ENCODE results near the gene MAPRE2.

The MAPRE2 gene

DNA sequence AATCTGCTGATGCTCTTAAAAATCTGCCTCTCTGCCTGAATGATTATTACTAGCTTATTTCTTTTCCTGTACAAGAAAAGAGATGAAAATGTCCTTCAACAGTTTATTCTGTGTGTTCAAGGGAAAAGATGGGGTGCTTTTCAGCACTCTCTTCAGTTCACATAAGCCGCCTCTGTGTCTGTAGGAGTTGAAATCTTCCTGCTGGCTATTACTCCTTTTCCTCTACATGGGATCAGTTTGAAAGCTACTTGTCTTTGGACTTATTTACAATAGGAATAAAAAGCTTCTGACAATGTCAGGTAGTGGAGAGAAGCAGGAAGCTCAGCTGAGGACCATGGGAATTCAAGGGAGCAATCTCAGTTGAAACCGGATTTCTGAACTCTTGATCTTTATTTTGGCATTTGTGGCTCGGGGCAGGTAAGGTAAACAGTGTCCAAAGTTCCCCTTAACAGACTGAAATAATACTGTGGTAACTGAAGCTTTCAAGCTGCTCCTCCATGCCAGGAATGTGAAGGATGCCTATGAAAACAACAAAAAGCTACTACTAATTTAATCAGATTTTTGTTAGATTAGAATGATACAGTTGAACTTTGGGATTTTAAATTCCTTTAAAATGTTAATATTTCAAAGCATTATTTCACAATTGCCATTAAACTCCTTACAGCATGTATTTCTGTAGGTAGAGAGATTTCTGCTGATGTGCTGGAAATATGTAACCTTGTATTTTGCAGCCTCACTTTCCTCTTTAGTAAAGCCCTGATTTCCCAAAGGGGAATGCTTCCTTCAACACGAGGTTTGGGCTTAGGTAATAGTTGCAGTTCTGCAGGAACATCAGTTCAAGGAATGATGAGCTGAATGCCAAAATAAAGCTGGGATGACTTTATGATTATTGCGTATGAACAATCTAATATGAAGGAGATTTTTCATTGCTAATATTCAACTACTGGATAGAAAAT, 43.6 kb downstream of the MAPRE2 start:
- Mint-ChIP-seq H3K27ac (peak overlapping the region; percentile 53), H3K27me3 (no peaks in the 10 kb centered on the region), H3K36me3 (peaks cover 25% of the 10 kb centered on the region), H3K4me3 (no peak overlapping the region), H3K4me1 (peaks cover 25% of the 10 kb centered on the region), H3K9me3 (no peaks in the 10 kb centered on the region)
- DNase-seq (ENCODE audit: low spot score in 2 of 2), result no peak
- ATAC-seq (ENCODE audit: low read depth), result no peak

DNA sequence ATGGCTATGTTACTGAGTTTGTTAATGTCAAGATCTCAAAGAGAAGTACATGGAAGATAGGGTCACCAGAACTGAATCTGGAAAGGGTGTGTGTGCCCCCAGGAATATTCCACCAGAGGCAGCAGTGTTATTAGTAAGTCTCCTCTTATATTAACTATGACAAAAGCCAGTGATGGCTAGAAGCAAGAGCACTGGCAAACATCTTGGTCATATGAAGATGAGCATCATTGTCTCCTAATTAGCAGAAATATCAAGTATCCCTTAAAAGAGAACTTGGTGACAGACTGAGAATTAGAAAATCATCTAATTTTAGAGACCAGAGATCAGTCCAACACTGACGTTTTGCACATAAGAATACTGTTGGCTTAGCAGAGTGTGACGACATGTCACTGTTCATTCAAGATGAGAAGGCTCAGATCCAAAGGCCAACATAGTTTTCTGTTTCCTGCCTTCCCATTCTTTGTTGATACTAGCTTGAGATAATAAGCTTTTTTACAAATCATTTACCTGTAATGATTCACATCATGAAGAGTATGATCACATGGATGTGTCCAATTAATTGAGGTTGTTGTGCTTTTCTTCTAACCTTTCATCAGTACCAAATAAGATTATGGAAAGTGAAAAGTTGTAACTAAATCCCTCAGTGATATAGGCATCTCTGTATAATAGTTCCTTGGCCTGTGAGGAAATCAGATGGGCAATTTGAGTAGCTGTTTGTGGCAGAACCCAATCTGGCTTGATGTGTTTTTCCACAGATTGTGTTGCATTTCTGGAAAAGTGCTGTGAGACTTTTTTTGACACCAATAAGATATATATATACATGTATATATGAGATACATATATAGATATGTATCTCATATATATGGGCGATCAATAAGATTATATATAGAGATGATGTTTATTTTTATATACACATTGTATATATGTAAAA, 44.5 kb downstream of the MAPRE2 start:
- Mint-ChIP-seq H3K4me1 (peaks cover 28% of the 10 kb centered on the region), H3K27me3 (no peaks in the 10 kb centered on the region), H3K9me3 (no peaks in the 10 kb centered on the region), H3K4me3 (no peak overlapping the region), H3K36me3 (peaks cover 29% of the 10 kb centered on the region), H3K27ac (peak overlapping the region; percentile 25)
- DNase-seq (ENCODE audit: low spot score in 2 of 2), result no peak
- ATAC-seq (ENCODE audit: low read depth), result no peak

DNA sequence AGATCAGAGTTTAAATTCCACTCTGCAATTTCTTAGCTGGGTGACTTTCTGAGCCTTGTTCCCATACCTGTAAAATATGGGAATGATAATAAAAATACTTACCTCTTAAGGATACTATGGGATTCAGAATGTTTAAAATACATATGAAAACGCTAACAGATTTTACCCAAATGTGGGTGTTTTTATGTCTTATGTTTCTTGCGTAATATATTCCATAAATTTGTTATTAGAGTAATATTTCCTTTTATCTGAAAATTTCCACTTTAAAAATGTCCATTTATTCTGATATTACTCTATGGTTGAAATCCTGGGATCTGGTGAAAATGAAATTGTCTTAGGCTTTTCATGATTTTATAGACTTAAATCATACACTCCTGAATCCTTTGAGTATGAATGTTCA, 45.5 kb downstream of the MAPRE2 start:
- DNase-seq (ENCODE audit: low spot score in 2 of 2), result no peak
- H3K27me3 Mint-ChIP-seq, result no peaks in the 10 kb centered on the region
- peaks cover 24% of the 10 kb centered on the region for H3K36me3 Mint-ChIP-seq
- no peak overlapping the region for H3K4me3 Mint-ChIP-seq
- H3K27ac Mint-ChIP-seq, result peak overlapping the region; percentile 24
- no peaks in the 10 kb centered on the region for H3K9me3 Mint-ChIP-seq
- ATAC-seq (ENCODE audit: low read depth), result no peak
- H3K4me1 Mint-ChIP-seq, result peaks cover 25% of the 10 kb centered on the region

DNA sequence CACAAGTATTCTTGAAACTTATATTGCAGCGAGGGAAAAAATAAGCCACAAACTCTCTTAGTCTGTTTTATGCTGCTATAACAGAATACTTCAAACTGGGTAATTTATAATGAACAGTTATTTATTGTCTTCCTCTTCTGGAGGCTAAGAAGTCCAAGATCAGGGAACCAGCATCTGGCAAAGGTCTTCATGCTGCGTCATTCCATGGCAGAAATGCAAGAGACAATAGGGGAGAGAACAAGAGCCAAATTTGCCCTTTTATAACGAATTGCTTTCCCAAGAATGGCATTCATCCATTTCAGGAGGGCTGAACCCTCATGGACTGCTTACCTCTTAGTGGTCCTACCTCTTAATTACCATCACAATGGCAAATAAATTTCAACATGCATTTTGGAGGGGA, 46.5 kb downstream of the MAPRE2 start:
- Mint-ChIP-seq H3K36me3 (peaks cover 28% of the 10 kb centered on the region), H3K27ac (no peak overlapping the region), H3K27me3 (no peaks in the 10 kb centered on the region), H3K9me3 (no peaks in the 10 kb centered on the region), H3K4me3 (no peak overlapping the region), H3K4me1 (peaks cover 25% of the 10 kb centered on the region)
- DNase-seq (ENCODE audit: low spot score in 2 of 2) (no peak), ATAC-seq (ENCODE audit: low read depth) (no peak)

DNA sequence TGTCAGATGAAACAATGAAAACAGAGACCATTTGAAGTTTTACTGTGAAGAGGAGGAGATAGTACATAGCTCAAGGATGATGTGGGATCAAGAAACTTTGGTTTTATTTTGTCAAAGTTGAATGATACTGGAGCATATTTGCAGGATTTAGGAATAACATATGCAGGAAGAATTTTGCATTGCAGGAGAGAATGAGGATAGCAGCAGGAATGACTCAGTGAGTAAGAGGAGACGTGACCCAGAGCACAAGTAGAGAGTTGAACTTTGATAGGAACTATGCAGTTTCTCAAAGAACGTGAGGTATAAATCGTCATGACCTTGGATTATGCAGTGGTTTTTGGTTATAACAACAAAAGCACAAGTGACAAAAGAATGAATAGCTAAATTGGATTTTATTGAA, 47.7 kb downstream of the MAPRE2 start:
- no peak for DNase-seq (ENCODE audit: low spot score in 2 of 2)
- Mint-ChIP-seq H3K4me3 (no peak overlapping the region), H3K36me3 (peaks cover 28% of the 10 kb centered on the region), H3K27ac (no peak overlapping the region), H3K9me3 (no peaks in the 10 kb centered on the region), H3K4me1 (peaks cover 27% of the 10 kb centered on the region), H3K27me3 (no peaks in the 10 kb centered on the region)
- ATAC-seq (ENCODE audit: low read depth), result no peak

DNA sequence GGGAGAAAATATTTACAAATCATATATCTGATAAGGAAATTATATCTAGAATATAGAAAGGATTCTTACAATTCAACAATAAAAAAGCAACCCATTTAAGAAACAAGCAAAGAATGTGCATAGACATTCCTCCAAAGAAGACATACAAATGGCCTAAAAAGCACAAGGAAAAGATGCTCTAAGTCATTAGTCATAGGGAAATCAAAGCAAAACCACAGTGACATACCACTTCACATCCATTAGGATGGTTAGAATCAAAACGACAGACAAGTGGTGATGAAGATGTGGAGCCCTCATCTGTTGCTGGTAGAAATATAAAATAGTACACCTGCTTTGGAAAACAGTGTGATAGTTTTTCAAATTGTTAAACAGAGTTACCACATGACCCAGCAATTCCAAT, 48.2 kb downstream of the MAPRE2 start:
- H3K27ac Mint-ChIP-seq, result no peak overlapping the region
- no peaks in the 10 kb centered on the region for H3K27me3 Mint-ChIP-seq
- no peak for ATAC-seq (ENCODE audit: low read depth)
- peaks cover 27% of the 10 kb centered on the region for H3K4me1 Mint-ChIP-seq
- no peak overlapping the region for H3K4me3 Mint-ChIP-seq
- DNase-seq (ENCODE audit: low spot score in 2 of 2), result no peak
- H3K9me3 Mint-ChIP-seq, result no peaks in the 10 kb centered on the region
- peaks cover 28% of the 10 kb centered on the region for H3K36me3 Mint-ChIP-seq

DNA sequence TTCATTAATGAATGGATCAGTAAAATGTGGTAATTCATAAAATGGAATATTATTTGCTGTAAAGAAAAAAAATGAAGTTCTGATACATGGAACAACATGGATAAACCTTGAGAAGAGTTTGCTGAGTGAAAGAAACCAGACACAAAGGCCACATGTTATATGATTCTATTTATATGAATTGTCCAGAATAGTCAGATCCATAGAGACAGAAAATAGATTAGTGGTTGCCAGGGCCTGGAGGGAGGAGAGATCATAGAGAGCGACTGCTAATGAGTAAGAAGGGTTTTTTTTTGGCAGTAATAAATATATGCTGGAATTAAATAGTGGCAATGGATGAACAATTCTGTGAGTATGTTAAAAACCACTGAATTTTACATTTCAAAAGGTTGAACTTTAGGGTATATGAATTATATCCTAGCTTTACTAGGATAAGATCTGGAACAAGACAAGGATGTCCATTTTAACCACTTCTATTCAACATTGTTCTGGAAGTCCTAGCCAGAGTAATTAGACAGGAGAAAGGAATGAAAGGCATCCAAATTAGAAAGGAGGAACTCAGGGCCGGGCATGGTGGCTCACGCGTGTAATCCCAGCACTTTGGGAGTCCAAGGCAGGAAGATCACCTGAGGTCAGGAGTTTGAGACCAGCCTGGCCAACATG, 48.8 kb downstream of the MAPRE2 start:
- no peak overlapping the region for H3K4me3 Mint-ChIP-seq
- no peaks in the 10 kb centered on the region for H3K9me3 Mint-ChIP-seq
- H3K36me3 Mint-ChIP-seq, result peaks cover 25% of the 10 kb centered on the region
- no peak for DNase-seq (ENCODE audit: low spot score in 2 of 2)
- peak overlapping the region; percentile 9 for H3K27ac Mint-ChIP-seq
- H3K4me1 Mint-ChIP-seq, result peaks cover 24% of the 10 kb centered on the region
- no peaks in the 10 kb centered on the region for H3K27me3 Mint-ChIP-seq
- no peak for ATAC-seq (ENCODE audit: low read depth)

DNA sequence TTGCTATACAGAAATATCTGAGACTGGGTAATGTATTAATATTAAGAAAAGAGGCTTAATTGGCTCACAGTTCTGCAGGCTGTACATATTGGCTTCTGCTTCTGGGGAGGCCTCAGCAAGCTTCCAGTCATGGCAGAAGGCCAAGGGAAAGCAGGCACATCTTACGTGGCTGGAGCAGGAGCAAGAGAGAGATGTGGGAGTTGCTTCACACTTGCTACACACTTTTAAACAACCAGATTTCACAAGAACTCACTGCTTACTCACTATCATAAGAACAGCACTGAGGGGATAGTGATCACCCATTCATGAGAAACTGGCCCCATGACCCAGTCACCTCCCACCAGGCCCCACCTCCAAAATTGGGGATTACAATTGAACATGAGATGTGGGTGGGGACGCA, 50.6 kb downstream of the MAPRE2 start:
- Mint-ChIP-seq H3K9me3 (no peaks in the 10 kb centered on the region), H3K27ac (no peak overlapping the region), H3K4me3 (no peak overlapping the region), H3K36me3 (peaks cover 26% of the 10 kb centered on the region), H3K4me1 (peaks cover 24% of the 10 kb centered on the region), H3K27me3 (no peaks in the 10 kb centered on the region)
- DNase-seq (ENCODE audit: low spot score in 2 of 2), result no peak
- ATAC-seq (ENCODE audit: low read depth), result no peak

DNA sequence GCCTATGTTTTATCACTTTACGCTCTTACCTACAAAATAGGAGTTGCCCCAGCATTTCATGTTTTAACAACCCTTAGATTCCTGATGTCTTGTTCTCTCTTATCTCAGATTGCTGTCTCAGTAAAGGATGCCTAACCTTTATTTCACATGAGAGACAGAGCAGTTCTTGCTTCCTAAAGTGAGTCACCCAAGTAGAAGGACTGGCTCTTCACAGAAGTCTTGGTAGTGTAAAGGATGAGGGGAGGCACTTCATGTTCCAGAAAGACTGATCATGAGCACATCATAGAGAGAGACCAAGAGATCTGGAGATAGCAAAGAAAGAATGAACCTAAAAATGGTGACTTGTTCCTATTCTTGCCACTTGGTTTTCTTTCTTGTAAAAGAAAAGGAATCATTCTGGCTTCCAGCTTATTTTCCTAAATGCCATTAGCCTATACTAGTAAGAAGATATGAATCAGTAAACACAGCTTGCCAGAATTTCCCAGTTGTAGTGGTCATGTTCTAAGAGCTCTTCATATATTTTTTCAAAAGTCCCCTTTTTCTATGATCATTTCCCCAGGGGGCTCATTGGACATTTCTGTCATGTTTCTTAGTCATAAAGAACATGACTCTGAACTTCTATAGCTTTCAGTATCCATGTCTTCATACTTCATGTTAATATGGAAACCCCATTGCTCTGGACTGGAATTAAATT, 54.9 kb downstream of the MAPRE2 start:
- Mint-ChIP-seq H3K36me3 (peaks cover 30% of the 10 kb centered on the region), H3K4me1 (peaks cover 16% of the 10 kb centered on the region), H3K27ac (peak overlapping the region; percentile 81), H3K27me3 (no peaks in the 10 kb centered on the region), H3K9me3 (no peaks in the 10 kb centered on the region), H3K4me3 (no peak overlapping the region)
- DNase-seq (ENCODE audit: low spot score in 2 of 2) (no peak), ATAC-seq (ENCODE audit: low read depth) (peak; percentile 27)

DNA sequence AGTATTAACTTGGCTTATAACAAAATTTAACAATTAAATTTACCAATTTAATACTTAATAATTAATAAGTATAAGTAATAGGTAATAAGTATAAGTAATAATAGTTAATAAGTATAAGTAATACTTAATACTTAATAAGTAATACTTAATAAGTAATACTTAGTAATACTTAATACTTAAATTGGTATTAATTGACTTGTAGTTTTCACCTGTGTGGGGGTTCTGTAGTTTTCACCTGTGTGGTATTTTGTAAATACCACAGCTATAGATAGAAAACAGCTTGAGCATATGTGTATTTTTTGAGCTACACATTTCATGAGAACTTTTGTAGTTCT, 55.4 kb downstream of the MAPRE2 start:
- Mint-ChIP-seq H3K27ac (peak overlapping the region; percentile 81), H3K4me1 (peaks cover 16% of the 10 kb centered on the region)
- DNase-seq (ENCODE audit: low spot score in 2 of 2), result no peak

DNA sequence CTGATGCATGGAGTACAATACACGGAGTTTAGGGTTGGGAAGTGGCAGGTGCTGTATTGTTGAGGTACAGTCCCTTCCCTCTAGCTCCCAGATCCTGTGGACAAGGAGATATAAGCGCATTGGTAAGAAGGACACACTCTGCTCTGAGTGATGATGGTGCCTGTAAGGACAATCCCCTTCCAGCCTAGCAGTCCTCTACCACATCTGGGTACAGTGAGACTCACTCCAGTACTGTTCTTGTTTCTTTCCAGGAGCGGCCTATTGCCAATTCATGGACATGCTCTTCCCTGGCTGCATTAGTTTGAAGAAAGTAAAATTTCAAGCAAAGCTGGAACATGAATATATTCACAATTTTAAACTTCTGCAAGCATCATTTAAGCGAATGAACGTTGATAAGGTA, 56.0 kb downstream of the MAPRE2 start:
- no peak for DNase-seq (ENCODE audit: low spot score in 2 of 2)
- Mint-ChIP-seq H3K9me3 (no peaks in the 10 kb centered on the region), H3K4me1 (peaks cover 16% of the 10 kb centered on the region), H3K27ac (no peak overlapping the region), H3K36me3 (peaks cover 36% of the 10 kb centered on the region), H3K27me3 (no peaks in the 10 kb centered on the region), H3K4me3 (no peak overlapping the region)
- ATAC-seq (ENCODE audit: low read depth), result no peak

More for the DNA sequence above, 55.4 kb downstream of the MAPRE2 start:
- no peaks in the 10 kb centered on the region for H3K9me3 Mint-ChIP-seq
- no peak for ATAC-seq (ENCODE audit: low read depth)
- H3K4me3 Mint-ChIP-seq, result no peak overlapping the region
- H3K36me3 Mint-ChIP-seq, result peaks cover 34% of the 10 kb centered on the region
- no peaks in the 10 kb centered on the region for H3K27me3 Mint-ChIP-seq

DNA sequence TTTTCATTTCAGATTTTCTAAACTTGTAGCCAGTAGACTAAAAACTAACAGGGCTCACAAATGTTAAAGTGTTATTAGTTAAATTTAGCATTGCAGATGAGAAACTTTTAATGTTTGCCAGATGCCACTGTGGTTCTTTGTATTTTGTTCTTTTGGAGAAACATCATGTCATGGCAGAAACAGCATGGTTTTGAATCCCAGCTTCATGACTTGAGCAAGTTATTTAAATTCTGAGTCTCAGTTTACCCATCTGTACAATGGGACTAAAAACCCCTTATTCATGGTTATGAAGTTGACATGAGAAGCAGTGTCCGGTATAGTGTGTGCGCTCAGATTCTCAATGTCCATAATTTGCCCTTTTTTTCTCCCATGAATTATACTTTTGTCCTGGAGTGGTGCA, 56.5 kb downstream of the MAPRE2 start:
- H3K36me3 Mint-ChIP-seq, result peaks cover 31% of the 10 kb centered on the region
- no peak for ATAC-seq (ENCODE audit: low read depth)
- no peak overlapping the region for H3K4me3 Mint-ChIP-seq
- peaks cover 12% of the 10 kb centered on the region for H3K4me1 Mint-ChIP-seq
- no peak overlapping the region for H3K27ac Mint-ChIP-seq
- no peaks in the 10 kb centered on the region for H3K9me3 Mint-ChIP-seq
- no peak for DNase-seq (ENCODE audit: low spot score in 2 of 2)
- no peaks in the 10 kb centered on the region for H3K27me3 Mint-ChIP-seq

DNA sequence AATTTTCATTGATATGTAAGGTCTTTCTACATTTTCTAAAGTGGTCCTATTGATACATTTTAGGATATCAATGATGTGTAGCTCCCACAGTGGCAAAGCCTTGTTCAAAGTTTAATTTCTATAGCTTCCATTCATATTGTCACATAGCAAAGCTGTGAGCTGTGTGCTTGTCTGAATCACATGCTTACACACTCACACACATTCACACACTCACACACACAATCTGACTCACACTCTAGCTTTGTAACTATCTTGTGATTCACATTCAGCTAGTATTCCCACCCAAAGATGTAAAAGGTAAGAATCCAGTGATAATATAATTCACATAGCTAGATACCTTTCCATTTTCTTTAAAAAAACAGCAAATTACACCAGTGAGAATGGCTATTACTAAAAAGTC, 58.7 kb downstream of the MAPRE2 start:
- Mint-ChIP-seq H3K9me3 (no peaks in the 10 kb centered on the region), H3K27me3 (no peaks in the 10 kb centered on the region), H3K4me1 (peaks cover 9% of the 10 kb centered on the region), H3K4me3 (no peak overlapping the region), H3K36me3 (peaks cover 31% of the 10 kb centered on the region), H3K27ac (no peak overlapping the region)
- DNase-seq (ENCODE audit: low spot score in 2 of 2) (no peak), ATAC-seq (ENCODE audit: low read depth) (no peak)

Data from memory B cell (primary cell).